Effector CD4-positive, alpha-beta T cell (primary cell): ENCODE measurements around the gene SPEM2. TPM values are rescaled to one million over a fixed set of nuclear protein-coding genes. Genes with fewer than 3 reads are reported as not detected.

Experiments used
- DNase-seq: peaks from one replicate; pipeline ENCODE4 v3.0.0-alpha.2; 2020
- total RNA-seq: gene quantifications from one replicate; lab custom pipeline; 2026; lab: John Stamatoyannopoulos, UW

The SPEM2 gene
- total RNA-seq = not detected

GRCh38 chr17:7425316-7425715, at the start of gene SPEM2:
Gene SPEM2 (plus strand): TSS chr17:7425616. CDS start chr17:7425689, 73 bp downstream.
- DNase-seq = no peak

- DNase-seq = no peak
Observed at GRCh38 chr17:7379134-7379533, 46.3 kb upstream of the SPEM2 start.

DNA sequence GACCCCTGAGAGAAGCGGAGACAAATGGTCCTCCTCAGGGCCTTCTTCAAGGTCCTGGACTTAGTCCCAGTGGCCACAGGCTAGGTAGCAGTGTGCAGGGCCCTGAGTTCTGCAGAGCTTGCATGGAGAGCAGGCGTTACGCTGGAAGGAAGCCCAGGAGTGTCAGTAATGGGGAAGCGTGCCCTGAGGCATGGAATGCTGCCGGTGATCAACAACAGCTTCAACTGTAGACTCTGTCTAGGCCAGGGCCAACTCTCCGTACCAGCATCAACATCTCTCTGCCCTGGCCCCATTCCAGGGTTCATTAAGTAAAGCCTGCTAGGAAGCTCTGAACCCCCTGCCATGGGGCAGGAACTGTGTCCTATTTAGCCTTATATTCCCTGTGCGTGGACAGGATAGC, 45.1 kb upstream of the SPEM2 start:
- DNase-seq = no peak

DNA sequence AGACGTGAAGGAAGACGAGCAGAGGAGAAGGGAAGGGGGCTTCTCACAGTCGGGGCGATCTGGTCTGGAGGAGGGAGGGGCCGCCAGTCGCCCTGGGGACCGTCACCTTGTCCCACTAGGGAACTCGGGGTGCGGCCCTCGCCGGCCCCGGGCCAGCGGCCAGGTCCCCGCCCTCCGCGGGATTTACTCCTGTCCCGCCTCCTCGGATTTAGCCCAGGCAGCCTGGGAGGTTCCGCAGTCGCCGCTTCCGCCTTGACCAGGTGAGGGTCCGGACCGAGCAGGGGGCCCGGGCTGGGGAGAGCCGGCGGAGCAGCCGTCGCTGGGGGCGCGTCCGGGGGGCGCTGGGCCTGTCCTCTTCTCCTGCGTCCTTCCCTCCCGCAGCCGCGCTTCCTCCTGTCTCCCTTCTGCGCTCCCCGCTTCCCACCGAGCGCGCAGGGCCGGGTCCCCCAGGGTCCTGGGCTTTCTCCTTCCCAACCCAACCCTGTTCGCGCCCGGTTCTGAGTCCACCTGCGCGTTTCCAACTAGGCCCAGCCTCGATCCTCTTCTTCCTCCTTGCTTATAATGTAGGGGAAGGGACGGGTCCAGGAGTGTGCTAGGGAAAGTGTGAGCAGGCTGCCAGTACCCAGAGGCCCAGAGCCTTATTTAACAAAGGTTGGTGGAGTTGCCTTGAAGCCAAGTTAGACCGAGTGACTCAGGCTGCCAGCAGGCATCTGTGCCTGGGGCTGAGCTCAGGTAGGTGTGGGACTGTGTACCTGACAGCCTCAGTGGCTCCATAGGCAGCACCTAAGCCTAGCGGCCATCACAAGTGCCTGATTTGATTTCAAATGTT, 44.3 kb upstream of the SPEM2 start, which contains the start of gene TNK1:
Gene TNK1, plus strand, starts transcription at position 235 of the 829 bp plus-strand sequence. CDS start 1,838 bp downstream, outside the sequence.
- DNase-seq = no peak

GRCh38 chr17:7382901-7383300, 42.5 kb upstream of the SPEM2 start:
- no peak for DNase-seq

- no peak for DNase-seq
Observed at GRCh38 chr17:7383371-7383741, 42.1 kb upstream of the SPEM2 start.

DNA sequence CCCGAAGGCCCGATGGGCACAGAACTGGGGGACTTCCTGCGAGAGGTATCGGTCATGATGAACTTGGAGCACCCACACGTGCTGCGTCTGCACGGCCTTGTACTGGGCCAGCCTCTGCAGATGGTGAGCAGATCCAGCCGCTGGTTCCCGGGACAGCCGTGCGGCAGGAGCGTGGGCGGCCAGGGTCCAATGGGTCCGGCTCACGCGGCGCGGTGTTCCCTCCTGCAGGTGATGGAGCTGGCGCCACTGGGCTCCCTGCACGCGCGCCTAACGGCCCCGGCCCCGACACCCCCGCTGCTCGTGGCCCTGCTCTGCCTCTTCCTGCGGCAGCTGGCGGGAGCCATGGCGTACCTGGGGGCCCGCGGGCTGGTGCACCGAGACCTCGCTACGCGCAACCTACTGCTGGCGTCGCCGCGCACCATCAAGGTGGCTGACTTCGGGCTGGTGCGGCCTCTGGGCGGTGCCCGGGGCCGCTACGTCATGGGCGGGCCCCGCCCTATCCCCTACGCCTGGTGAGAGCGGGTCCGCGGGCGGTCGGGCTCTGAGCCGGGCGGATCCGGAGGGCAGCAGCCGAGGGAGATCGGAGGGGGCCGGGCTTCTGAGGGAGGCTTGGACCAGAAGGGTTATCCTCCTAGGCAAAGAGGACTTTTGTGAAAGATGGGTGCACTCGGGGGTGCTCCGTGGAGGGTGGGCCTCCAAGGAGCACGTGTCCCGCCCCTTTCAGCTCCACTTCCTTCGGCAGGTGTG, 41.5 kb upstream of the SPEM2 start:
- DNase-seq = peak; percentile 75

DNA sequence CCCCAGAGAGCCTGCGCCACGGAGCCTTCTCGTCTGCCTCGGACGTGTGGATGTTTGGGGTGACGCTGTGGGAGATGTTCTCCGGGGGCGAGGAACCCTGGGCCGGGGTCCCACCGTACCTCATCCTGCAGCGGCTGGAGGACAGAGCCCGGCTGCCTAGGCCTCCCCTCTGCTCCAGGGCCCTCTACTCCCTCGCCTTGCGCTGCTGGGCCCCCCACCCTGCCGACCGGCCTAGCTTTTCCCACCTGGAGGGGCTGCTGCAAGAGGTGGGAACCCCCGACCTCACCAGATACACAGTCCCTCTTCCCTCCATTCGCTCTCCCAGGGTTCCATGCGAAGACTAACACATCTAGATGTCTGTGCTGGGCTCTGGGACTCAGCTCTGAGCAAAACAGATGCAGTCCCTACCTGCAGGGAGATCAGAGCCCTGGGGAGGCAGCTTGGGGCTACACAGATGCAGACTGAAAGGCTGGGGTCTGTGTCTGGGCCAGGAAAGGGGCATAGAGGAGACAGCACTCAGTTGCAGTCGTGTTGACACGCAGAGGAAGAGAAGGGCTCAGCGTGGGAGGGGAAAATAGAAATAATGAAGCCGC, 40.8 kb upstream of the SPEM2 start:
- DNase-seq = no peak

- no peak for DNase-seq
Observed at GRCh38 chr17:7388856-7389255, 36.6 kb upstream of the SPEM2 start.

DNA sequence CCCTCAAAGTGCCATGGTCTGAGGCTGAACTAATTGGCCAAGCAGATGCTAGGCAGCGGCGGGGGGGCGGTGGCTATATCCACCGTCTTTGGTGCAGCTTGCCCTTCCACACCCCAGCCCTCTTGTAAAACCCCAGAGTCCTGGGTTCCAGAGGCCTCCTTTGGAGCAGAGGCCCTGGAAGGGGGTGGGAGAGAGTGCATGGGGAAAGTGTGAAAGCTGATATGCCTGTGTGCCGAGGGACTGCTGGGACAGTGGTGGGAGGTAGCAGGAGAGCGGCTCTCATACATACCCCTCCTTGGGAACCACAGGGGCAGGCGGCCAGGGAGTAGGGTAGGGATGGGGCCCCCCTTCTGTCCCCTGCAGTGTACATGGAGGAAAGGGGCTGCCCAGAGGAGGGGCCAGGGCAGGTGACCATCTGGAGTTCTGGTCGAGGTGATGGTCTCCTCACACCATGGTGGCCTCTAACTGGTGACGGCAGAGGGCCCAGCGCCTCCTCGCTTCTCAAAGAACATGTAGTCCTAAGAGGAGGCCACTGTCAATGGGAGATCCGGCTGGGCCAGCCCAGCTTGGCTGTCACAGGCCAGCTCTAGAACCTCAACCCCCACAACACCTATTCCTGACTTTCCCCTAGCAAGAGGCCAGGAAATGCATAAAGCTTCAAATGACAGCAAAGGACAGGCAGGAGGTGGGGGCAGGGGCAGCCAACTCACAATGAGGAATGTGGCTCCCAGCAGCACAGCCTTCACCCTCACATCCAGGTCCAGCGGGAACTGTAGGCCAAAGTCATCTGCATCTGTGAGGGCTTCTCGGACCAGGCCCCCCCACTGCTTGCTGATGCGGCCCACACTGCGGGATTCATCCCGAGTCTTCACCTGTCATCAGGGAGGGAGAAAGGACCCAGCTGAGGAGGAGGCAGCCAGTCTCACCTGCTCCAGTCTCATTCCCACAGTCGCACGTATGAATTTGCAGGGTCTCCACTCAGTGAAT, 35.2 kb upstream of the SPEM2 start:
- DNase-seq = no peak

GRCh38 chr17:7391307-7391706, 34.1 kb upstream of the SPEM2 start:
- DNase-seq = no peak

DNA sequence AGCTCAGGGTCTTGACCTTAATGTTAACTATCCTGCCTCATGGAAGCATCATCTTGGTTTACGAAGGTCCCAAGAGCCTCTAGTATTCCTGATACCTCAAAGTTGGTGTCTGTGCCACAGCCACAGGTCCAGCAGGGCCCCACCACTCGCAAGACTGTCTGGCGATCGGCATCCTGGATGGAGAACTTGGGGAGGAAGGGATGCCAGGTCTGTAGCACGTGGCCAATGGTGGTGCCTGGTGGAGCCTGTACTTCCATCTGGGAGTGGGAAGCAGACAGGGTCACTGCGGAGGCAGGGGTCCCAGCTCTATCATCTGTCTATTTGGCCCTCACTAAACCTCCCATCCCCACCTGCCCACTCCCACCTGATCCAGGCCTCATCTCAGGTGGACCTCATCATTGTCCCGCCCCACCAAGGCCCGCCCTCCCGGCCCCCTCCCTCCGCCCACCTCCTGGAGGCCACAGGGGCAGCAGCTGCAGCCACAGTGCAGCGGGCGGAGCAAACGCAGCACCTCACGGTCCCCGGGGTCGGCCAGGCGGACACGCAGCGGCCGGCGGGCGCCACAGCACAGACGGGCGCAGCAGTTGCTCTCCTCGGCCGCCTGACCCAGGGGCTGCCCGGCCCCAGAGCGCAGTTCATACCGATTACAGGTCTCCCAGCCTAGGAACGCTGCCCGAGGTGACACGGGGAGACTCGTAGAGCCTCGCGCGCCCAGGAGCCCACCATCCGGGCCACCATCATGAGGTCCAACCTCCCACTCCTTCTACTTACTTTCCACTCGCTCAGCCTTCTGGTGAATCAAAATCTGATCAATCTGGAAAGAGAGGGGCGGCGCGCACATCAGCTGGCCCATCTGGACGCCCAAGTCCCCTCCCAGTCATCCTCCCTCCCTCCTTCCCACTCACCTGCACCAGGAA, 32.5 kb upstream of the SPEM2 start:
- DNase-seq = no peak

DNA sequence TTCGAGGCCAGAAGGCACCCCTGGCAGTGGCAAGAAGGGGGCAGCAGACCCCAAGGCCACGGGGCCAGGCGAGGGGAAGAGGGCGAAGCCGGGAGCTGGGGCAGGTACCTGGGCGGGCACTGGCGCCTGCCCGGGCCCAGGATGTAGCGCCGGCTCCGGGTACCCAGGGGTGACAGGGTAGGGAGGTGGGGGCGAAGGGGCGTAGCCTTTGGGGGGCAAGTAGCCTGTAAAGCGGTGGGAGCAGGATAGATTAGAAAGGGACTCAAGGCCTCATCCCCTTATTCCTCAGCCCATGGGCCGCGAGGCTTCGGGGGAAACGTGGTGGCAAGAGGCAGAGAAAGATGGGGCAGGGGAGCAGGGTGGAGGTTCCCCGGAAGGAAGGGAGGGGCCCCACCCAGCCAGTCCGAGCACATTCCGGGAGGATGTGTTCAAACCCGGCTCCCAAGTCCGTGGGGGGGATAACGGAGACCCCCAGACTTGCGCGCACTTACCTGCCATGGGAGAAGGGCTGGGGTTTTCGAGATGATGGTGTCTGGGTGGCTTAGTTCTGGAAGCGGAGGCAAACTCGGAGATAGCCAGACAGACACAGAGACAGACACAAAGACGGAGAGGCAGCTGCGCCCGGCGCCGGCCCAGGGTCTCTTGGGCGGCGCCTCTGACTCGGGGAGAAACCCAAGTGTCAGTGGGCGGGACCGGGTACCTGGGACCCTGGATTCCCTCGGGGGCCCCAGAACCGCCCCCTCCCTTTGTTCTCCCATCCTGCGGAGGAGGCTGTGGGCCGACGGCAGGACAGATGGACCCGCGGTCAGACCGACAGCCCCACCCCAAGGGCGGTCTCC, 31.6 kb upstream of the SPEM2 start:
- peak; percentile 72 for DNase-seq

DNA sequence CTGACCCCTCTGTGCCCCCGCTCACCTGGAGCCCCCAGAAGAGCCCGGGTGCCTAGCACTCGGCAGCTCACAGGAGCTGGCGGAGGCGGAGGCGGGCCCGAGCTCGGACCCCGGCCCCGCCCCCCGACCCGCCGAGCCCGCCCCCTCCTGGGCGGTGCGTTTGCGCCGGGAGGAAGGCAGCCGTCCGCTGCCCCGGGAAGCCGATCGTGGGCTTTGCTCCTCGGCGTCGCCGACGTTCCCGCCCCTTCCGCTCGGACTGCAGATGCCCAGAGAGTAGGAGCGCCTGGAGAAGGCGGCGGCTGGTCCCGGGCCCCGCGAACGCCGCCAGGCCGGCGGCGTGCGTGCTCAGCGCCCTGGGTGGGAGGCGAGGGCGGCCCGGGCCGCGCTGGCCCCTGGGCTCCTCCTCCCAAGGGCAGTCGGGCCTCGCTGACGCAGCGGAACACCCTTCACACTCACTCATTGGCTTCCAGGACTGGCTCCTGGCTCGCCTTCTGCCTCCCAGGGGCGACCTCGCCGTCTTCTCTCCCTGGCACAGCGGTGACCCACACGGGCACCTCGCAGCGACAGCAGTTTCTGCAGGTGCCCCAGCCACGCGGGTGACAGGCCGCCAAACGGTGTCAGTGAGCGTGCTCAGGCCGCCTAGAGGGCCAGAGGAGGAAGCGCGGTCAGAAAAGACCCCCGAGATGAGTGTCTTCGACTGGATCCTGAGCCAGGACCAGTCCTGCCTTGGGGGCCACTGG, 30.8 kb upstream of the SPEM2 start, which contains the start of gene PLSCR3:
Gene PLSCR3, minus strand, starts transcription at position 74 of the 740 bp plus-strand sequence. CDS start 415 bp downstream, outside the sequence.
- peak; percentile 75 for DNase-seq

DNA sequence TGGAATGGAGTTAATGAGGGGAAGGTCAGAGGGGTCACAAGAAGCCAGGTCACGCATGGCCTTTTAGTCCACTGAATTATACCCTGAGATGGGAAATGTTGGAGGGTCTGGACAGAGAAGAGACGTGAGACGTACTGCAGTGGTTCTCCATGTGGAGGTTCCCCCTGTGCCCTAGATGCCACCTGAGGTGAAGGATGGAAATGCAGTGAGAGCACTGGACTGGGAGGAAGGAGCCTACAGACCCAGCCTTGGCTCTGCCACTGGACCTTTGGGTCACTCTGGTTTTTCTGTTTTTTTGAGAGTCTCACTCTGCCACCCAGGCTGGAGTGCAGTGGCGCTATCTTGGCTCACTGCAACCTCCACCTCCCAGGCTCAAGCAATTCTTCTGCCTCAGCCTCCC, 29.3 kb upstream of the SPEM2 start:
- no peak for DNase-seq

- no peak for DNase-seq
Observed at GRCh38 chr17:7398612-7399011, 26.8 kb upstream of the SPEM2 start.

DNA sequence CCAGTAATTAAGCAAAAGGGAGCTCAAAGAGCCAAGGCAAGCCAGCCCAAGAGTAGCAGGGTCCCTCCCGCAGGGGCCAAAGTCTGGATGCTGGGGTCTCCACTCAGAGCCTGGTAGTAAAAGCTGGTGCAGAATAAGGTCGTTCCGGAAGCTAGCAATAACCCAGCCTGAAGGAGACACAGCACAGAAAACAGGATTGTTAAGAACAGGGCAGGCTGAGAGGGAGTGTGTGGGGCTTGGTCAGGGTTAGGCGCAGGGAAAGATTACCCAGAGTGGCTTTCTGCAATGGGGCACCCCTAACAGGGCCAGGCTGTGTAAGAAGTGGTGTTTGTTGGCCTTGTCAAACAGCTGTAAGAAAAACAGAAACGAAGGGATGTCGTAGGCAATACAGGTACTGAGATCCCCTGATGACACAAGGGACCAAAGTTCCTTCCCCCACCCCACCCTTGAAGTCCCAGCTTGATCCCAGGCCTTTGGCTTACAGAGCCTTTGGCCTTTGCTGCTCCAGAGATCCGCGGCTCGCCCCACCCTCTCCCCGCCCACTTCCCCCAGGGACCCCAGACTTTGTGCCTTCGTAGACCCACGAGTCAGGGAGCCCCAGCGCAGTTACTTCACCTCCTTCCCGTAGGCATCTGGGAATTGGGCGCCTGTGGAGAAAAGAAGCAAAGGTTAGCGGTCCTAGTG, 22.2 kb upstream of the SPEM2 start:
- DNase-seq = peak; percentile 19

GRCh38 chr17:7403727-7403976, 21.8 kb upstream of the SPEM2 start:
- no peak for DNase-seq
